HEK293 (cell line): Measurements from ENCODE around the gene ST8SIA4.

Experiments
- CTCF ChIA-PET: fragments of 350-600 bp; formaldehyde crosslinking; extraction: SDS; loops from one replicate; lab custom pipeline; 2021; ENCODE audit warnings: antibody characterized with exemption; lab: Yijun Ruan, JAX
- POLR2A ChIA-PET: fragments of 300-600 bp; formaldehyde crosslinking; extraction: SDS; loops from one replicate; lab custom pipeline; 2020; ENCODE audit warnings: antibody characterized with exemption, inconsistent platforms; lab: Yijun Ruan, JAX
- H3K27ac ChIP-seq: fragments of 200-500 bp; sonication (Bioruptor generic); 2 replicates; pipeline ENCODE4 v1.5.1; 2014; ENCODE audit warnings: low read depth, low read length, control low read depth, inconsistent platforms; ENCODE audit errors: extremely low read depth
- H3K36me3 ChIP-seq, 2 experiments: fragments of 200-500 bp in 1 of 2; sonication (Bioruptor generic) in 1 of 2; 1 replicate in 1 of 2; 2 replicates in 1 of 2; pipeline ENCODE4 v1.5.1; 2014 to 2017; ENCODE audit warnings: inconsistent platforms in 2 of 2, low read length in 2 of 2; ENCODE audit not compliant: control insufficient read depth in 2 of 2, insufficient read depth in 1 of 2
- H3K4me1 ChIP-seq: fragments of 200-500 bp; sonication (Bioruptor generic); 2 replicates; pipeline ENCODE4 v1.5.1; 2014; ENCODE audit warnings: mild to moderate bottlenecking, low read length, inconsistent platforms; ENCODE audit not compliant: control insufficient read depth, insufficient read depth
- H3K4me3 ChIP-seq: 2 replicates; pipeline ENCODE4 v1.5.1; 2011; ENCODE audit warnings: low read depth, mild to moderate bottlenecking, control low read depth, low read length, moderate library complexity
- H3K9me3 ChIP-seq: fragments of 200-500 bp; sonication (Bioruptor generic); 2 replicates; pipeline ENCODE4 v1.5.1; 2014; ENCODE audit warnings: low read depth, low read length, inconsistent platforms; ENCODE audit not compliant: control insufficient read depth, insufficient read depth
- EGR2 ChIP-seq: fragments of 450-650 bp; formaldehyde crosslinking; IDR thresholded peaks from 2 replicates; pipeline ENCODE4 v1.5.1; 2016; ENCODE audit warnings: low read depth, missing biosample characterization, missing genetic modification characterization
- KLF1 ChIP-seq: fragments of 450-650 bp; formaldehyde crosslinking; IDR thresholded peaks from 2 replicates; pipeline ENCODE4 v1.5.1; 2016; ENCODE audit warnings: missing biosample characterization, missing genetic modification characterization
- PRDM6 ChIP-seq: fragments of 450-650 bp; formaldehyde crosslinking; IDR thresholded peaks from 2 replicates; pipeline ENCODE4 v1.5.1; 2017; ENCODE audit warnings: missing biosample characterization, missing genetic modification characterization
- SCRT2 ChIP-seq: fragments of 450-650 bp; formaldehyde crosslinking; IDR thresholded peaks from 2 replicates; pipeline ENCODE4 v1.5.1; 2016; ENCODE audit warnings: missing biosample characterization, missing genetic modification characterization
- YY1 ChIP-seq: fragments of 450-650 bp; formaldehyde crosslinking; IDR thresholded peaks from 2 replicates; pipeline ENCODE4 v1.5.1; 2018; ENCODE audit warnings: missing biosample characterization, missing genetic modification characterization
- ZNF114 ChIP-seq: fragments of 450-650 bp; formaldehyde crosslinking; IDR thresholded peaks from 2 replicates; pipeline ENCODE4 v1.5.0; 2017; ENCODE audit warnings: missing biosample characterization, missing genetic modification characterization
- ZNF132 ChIP-seq: fragments of 450-650 bp; formaldehyde crosslinking; IDR thresholded peaks from 2 replicates; pipeline ENCODE4 v1.5.1; 2017; ENCODE audit warnings: missing biosample characterization, missing genetic modification characterization, borderline replicate concordance
- ZNF175 ChIP-seq: fragments of 450-650 bp; formaldehyde crosslinking; IDR thresholded peaks from 2 replicates; pipeline ENCODE4 v1.5.1; 2016; ENCODE audit warnings: missing biosample characterization, missing genetic modification characterization
- ZNF266 ChIP-seq: fragments of 450-650 bp; formaldehyde crosslinking; IDR thresholded peaks from 2 replicates; pipeline ENCODE4 v1.5.1; 2016; ENCODE audit warnings: missing biosample characterization, missing genetic modification characterization, low read depth
- ZNF398 ChIP-seq: fragments of 450-650 bp; formaldehyde crosslinking; IDR thresholded peaks from 2 replicates; pipeline ENCODE4 v1.5.1; 2017; ENCODE audit warnings: missing biosample characterization, missing genetic modification characterization
- ZNF48 ChIP-seq: fragments of 450-650 bp; formaldehyde crosslinking; IDR thresholded peaks from 2 replicates; pipeline ENCODE4 v1.5.1; 2016; ENCODE audit warnings: missing biosample characterization, missing genetic modification characterization
- ZNF501 ChIP-seq: fragments of 450-650 bp; formaldehyde crosslinking; IDR thresholded peaks from 2 replicates; pipeline ENCODE4 v1.5.1; 2016; ENCODE audit warnings: missing biosample characterization, missing genetic modification characterization
- ZNF558 ChIP-seq: fragments of 450-650 bp; formaldehyde crosslinking; IDR thresholded peaks from 2 replicates; pipeline ENCODE4 v1.5.1; 2016; ENCODE audit warnings: missing biosample characterization, missing genetic modification characterization
- ZNF585B ChIP-seq: fragments of 450-650 bp; formaldehyde crosslinking; IDR thresholded peaks from 2 replicates; pipeline ENCODE4 v1.5.1; 2016; ENCODE audit warnings: missing biosample characterization, missing genetic modification characterization
- ZNF670 ChIP-seq: fragments of 450-650 bp; formaldehyde crosslinking; IDR thresholded peaks from 2 replicates; pipeline ENCODE4 v1.5.1; 2016; ENCODE audit warnings: missing biosample characterization, missing genetic modification characterization, low read depth
- ZNF701 ChIP-seq: fragments of 450-650 bp; formaldehyde crosslinking; IDR thresholded peaks from 2 replicates; pipeline ENCODE4 v1.5.1; 2016; ENCODE audit warnings: missing biosample characterization, missing genetic modification characterization
- ZNF768 ChIP-seq: fragments of 450-650 bp; formaldehyde crosslinking; IDR thresholded peaks from 2 replicates; pipeline ENCODE4 v1.5.1; 2018; ENCODE audit warnings: missing biosample characterization, mild to moderate bottlenecking, missing genetic modification characterization
- TF ChIP-seq, protein P1 (sequence below): fragments of 450-650 bp; formaldehyde crosslinking; IDR thresholded peaks from 2 replicates; pipeline ENCODE4 v1.5.1; 2016; ENCODE audit warnings: missing biosample characterization, missing genetic modification characterization, low read depth
- TF ChIP-seq, protein P2 (sequence below): fragments of 450-650 bp; formaldehyde crosslinking; conservative IDR thresholded peaks from 2 replicates; pipeline ENCODE4 v1.5.1; 2016; ENCODE audit warnings: low read depth, missing biosample characterization, missing genetic modification characterization

ST8SIA4 gene

DNA sequence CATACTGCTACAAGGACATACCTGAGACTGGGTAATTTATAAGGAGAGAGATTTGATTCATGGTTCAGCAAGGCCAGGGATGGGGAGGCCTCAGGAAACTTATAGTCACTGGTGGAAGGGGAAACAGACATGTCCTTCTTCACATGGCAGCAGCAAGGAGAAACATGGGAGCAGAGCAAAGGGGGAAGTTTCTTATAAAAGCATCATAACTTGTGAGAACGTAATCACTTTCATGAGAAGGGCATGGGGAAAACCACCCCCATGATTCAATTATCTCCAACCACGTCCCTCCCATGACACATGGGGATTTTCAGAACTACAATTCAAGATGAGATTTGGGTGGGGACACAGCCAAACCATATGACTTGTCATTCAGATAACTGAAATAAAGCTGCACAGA, 100.9 kb downstream of the ST8SIA4 start (continued):
- no peak for TF ChIP-seq ZNF175

DNA sequence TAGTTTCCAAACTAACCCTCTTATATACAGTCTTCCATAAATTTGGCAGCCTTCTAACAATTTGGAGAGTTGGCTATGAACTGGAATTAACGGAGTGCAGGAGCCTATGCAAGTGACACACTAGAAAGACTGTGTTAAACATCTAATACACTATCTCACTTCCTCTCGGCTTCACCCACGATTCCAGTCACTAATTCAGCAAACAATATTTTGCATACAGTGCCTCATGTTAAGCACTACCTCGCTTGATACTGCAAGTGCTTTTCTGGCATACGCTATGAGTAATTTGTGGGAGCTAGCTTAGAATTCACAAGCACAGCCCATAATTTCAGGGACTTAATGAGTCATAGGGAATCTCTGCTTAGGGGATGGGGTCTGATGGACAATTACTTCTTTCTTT, 102.5 kb downstream of the ST8SIA4 start:
- ChIA-PET POLR2A (no interaction called here), CTCF (no interaction called here)
- no peaks in the 10 kb centered on the region for H3K4me1 ChIP-seq
- TF ChIP-seq ZNF768 (tag by site-specific recombination) (no peak), YY1 (tag by site-specific recombination) (no peak), ZNF398 (tag by site-specific recombination) (no peak), ZNF670 (tag by site-specific recombination) (no peak), ZNF585B (tag by site-specific recombination) (no peak), KLF1 (tag by site-specific recombination) (no peak), ZNF501 (tag by site-specific recombination) (no peak), ZNF701 (tag by site-specific recombination) (no peak), ZNF48 (tag by site-specific recombination) (no peak), PRDM6 (no peak), ZNF132 (tag by site-specific recombination) (no peak), EGR2 (tag by site-specific recombination) (no peak), SCRT2 (no peak), ZNF114 (tag by site-specific recombination) (no peak), ZNF266 (tag by site-specific recombination) (no peak), ZNF558 (tag by site-specific recombination) (no peak)
- TF ChIP-seq, protein P1, sequence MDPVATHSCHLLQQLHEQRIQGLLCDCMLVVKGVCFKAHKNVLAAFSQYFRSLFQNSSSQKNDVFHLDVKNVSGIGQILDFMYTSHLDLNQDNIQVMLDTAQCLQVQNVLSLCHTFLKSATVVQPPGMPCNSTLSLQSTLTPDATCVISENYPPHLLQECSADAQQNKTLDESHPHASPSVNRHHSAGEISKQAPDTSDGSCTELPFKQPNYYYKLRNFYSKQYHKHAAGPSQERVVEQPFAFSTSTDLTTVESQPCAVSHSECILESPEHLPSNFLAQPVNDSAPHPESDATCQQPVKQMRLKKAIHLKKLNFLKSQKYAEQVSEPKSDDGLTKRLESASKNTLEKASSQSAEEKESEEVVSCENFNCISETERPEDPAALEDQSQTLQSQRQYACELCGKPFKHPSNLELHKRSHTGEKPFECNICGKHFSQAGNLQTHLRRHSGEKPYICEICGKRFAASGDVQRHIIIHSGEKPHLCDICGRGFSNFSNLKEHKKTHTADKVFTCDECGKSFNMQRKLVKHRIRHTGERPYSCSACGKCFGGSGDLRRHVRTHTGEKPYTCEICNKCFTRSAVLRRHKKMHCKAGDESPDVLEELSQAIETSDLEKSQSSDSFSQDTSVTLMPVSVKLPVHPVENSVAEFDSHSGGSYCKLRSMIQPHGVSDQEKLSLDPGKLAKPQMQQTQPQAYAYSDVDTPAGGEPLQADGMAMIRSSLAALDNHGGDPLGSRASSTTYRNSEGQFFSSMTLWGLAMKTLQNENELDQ, result no peak
- TF ChIP-seq, protein P2, sequence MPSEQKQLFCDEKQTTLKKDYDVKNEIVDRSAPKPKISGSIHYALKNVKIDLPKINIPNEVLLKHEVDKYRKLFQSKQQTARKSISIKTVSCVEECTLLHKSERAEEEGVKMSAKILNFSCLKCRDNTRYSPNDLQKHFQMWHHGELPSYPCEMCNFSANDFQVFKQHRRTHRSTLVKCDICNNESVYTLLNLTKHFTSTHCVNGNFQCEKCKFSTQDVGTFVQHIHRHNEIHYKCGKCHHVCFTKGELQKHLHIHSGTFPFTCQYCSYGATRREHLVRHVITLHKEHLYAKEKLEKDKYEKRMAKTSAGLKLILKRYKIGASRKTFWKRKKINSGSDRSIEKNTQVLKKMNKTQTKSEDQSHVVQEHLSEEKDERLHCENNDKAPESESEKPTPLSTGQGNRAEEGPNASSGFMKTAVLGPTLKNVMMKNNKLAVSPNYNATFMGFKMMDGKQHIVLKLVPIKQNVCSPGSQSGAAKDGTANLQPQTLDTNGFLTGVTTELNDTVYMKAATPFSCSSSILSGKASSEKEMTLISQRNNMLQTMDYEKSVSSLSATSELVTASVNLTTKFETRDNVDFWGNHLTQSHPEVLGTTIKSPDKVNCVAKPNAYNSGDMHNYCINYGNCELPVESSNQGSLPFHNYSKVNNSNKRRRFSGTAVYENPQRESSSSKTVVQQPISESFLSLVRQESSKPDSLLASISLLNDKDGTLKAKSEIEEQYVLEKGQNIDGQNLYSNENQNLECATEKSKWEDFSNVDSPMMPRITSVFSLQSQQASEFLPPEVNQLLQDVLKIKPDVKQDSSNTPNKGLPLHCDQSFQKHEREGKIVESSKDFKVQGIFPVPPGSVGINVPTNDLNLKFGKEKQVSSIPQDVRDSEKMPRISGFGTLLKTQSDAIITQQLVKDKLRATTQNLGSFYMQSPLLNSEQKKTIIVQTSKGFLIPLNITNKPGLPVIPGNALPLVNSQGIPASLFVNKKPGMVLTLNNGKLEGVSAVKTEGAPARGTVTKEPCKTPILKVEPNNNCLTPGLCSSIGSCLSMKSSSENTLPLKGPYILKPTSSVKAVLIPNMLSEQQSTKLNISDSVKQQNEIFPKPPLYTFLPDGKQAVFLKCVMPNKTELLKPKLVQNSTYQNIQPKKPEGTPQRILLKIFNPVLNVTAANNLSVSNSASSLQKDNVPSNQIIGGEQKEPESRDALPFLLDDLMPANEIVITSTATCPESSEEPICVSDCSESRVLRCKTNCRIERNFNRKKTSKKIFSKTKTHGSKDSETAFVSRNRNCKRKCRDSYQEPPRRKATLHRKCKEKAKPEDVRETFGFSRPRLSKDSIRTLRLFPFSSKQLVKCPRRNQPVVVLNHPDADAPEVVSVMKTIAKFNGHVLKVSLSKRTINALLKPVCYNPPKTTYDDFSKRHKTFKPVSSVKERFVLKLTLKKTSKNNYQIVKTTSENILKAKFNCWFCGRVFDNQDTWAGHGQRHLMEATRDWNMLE (tag by site-specific recombination), result no peak
- no peak overlapping the region for H3K27ac ChIP-seq
- H3K4me3 ChIP-seq, result no peak overlapping the region
- H3K36me3 ChIP-seq, result no peaks in the 10 kb centered on the region
- H3K9me3 ChIP-seq, result no peaks in the 10 kb centered on the region
